ENCODE results near the gene PTPRK.

GRCh38 chr6:128339635-128340450, 180.6 kb downstream of the PTPRK start:
- TF ChIP-seq POLR2AphosphoS5 (IDR thresholded peaks at IDR 0.05) = no peak
- TF ChIP-seq CTCF (IDR thresholded peaks at IDR 0.05) = no peak
- no peak for TF ChIP-seq POLR2A (IDR thresholded peaks at IDR 0.05)
- TF ChIP-seq EP300 (IDR thresholded peaks at IDR 0.05) = no peak

Data from suprapubic skin (tissue), 4 donors.